ENCODE data around the gene OIT3. TPM values are rescaled to one million over a fixed set of nuclear protein-coding genes. Genes with fewer than 3 reads are reported as not detected.

Gene OIT3
- polyA plus RNA-seq, 2 of the 4 experiments (the other 2 are of a cell fraction), result 0.06 to 0.08 TPM

GRCh38 chr10:72927485-72927884 lies 33.9 kb downstream of the OIT3 start:
- ChIA-PET POLR2A (no interaction called here), CTCF (interaction anchor here (1.6 kb wide), 1 partner anchor 57 kb away, joined by 3 read pairs; no protein-coding TSS in a partner anchor)
- ATAC-seq, result no peak
- Histone ChIP-seq H3K27ac (no peak overlapping the region), H3K4me3 (no peak overlapping the region), H3K4me2 (no peak overlapping the region), H3K4me1 (no peaks in the 10 kb centered on the region), H3K9me3 (no peaks in the 10 kb centered on the region)
- 74% methylated on average over 5 of the region's 5 CpGs for WGBS (ENCODE audit: missing lambda C conversion rate)
- no peak for FAIRE-seq
- no peak for DNase-seq (ENCODE audit: low read depth in 1 of 2, low spot score in 1 of 2)
- TF ChIP-seq GATA3 (IDR thresholded peaks at IDR 0.05; ENCODE audit: borderline replicate concordance) (no peak), FOSB (CRISPR knock-in tag; IDR thresholded peaks at IDR 0.05) (no peak), ZSCAN20 (CRISPR knock-in tag; IDR thresholded peaks at IDR 0.05) (no peak), ZC3H11A (IDR thresholded peaks at IDR 0.05) (no peak), PBX3 (IDR thresholded peaks at IDR 0.05) (no peak), CEBPB (IDR thresholded peaks at IDR 0.05) (no peak), RARB (CRISPR knock-in tag; IDR thresholded peaks at IDR 0.05) (no peak), EHMT2 (IDR thresholded peaks at IDR 0.05; ENCODE audit: low read depth) (no peak), USF2 (IDR thresholded peaks at IDR 0.05) (no peak), E2F6 (IDR thresholded peaks at IDR 0.05; ENCODE audit: borderline replicate concordance, low read depth) (no peak), ESRRA (IDR thresholded peaks at IDR 0.05; ENCODE audit: borderline replicate concordance, low read length) (no peak), SMC3 (IDR thresholded peaks at IDR 0.05) (no peak), HEYL (CRISPR knock-in tag; IDR thresholded peaks at IDR 0.05) (no peak), EHF (CRISPR knock-in tag; IDR thresholded peaks at IDR 0.05) (no peak), RCOR1 (IDR thresholded peaks at IDR 0.05; ENCODE audit: low read depth, low read length) (no peak)

DNA sequence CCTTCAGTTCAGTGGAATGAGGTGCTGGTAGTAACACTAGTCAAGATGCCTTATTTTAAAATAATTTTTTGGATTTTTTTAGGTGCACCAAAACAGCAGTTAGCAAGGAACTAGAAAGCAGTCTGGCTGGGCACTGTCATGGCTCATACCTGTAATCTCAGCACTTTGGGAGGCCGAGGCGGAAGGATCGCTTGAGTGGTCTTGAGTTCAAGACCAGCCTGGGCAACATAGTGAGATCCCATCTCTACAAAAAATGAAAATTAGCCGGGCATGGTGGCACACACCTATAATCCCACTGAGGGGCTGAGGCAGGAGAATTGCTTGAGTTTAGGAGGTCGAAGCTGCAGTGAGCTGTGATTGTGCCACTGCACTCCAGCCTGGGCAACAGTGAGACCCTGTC lies 35.3 kb downstream of the OIT3 start:
- Histone ChIP-seq H3K9me3 (no peaks in the 10 kb centered on the region), H3K4me1 (no peaks in the 10 kb centered on the region), H3K4me3 (no peak overlapping the region), H3K4me2 (no peak overlapping the region), H3K27ac (no peak overlapping the region)
- no peak for TF ChIP-seq ZC3H11A (IDR thresholded peaks at IDR 0.05)
- no peak for TF ChIP-seq JUNB (IDR thresholded peaks at IDR 0.05)
- TF ChIP-seq HOXB13 (CRISPR knock-in tag; IDR thresholded peaks at IDR 0.05; ENCODE audit: low read depth), result no peak
- no peak for TF ChIP-seq CBX2 (IDR thresholded peaks at IDR 0.05; ENCODE audit: borderline replicate concordance, low read depth)
- no peak for TF ChIP-seq SMC3 (IDR thresholded peaks at IDR 0.05)
- no peak for TF ChIP-seq GATA3 (IDR thresholded peaks at IDR 0.05; ENCODE audit: borderline replicate concordance)
- TF ChIP-seq NPAS2 (CRISPR knock-in tag; IDR thresholded peaks at IDR 0.05; ENCODE audit: borderline replicate concordance), result no peak
- TF ChIP-seq RAD21 (conservative IDR thresholded peaks at IDR 0.05 in 1 of 2, IDR thresholded peaks at IDR 0.05 in 1 of 2), result no peak
- no peak for TF ChIP-seq MAZ (IDR thresholded peaks at IDR 0.05; ENCODE audit: borderline replicate concordance, low read depth, low read length)
- no peak for TF ChIP-seq ZSCAN20 (CRISPR knock-in tag; IDR thresholded peaks at IDR 0.05)
- TF ChIP-seq PHF8 (IDR thresholded peaks at IDR 0.05; ENCODE audit: borderline replicate concordance, low read depth), result no peak
- TF ChIP-seq KDM5A (IDR thresholded peaks at IDR 0.05), result no peak
- no peak for TF ChIP-seq CEBPB (IDR thresholded peaks at IDR 0.05)
- TF ChIP-seq PBX3 (IDR thresholded peaks at IDR 0.05), result no peak
- TF ChIP-seq, protein P1, sequence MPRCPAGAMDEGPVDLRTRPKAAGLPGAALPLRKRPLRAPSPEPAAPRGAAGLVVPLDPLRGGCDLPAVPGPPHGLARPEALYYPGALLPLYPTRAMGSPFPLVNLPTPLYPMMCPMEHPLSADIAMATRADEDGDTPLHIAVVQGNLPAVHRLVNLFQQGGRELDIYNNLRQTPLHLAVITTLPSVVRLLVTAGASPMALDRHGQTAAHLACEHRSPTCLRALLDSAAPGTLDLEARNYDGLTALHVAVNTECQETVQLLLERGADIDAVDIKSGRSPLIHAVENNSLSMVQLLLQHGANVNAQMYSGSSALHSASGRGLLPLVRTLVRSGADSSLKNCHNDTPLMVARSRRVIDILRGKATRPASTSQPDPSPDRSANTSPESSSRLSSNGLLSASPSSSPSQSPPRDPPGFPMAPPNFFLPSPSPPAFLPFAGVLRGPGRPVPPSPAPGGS (IDR thresholded peaks at IDR 0.05), result no peak
- POLR2A ChIA-PET, result no interaction called here
- no peak for DNase-seq (ENCODE audit: low read depth in 1 of 2, low spot score in 1 of 2)
- no peak for FAIRE-seq
- no peak for ATAC-seq
- WGBS (ENCODE audit: missing lambda C conversion rate), result 83% methylated on average over 5 of the region's 5 CpGs
- CTCF ChIA-PET, result no interaction called here

Data from A549 (cell line).